ENCODE results near the gene IQGAP1. TPM values are rescaled to one million over a fixed set of nuclear protein-coding genes. Genes with fewer than 3 reads are reported as not detected.

The IQGAP1 gene
- total and polyA plus RNA-seq, 11 donors = 18.9 to 115 (median 36.1) TPM

GRCh38 chr15:90360746-90361145 lies 27.3 kb upstream of the IQGAP1 start:
- no peaks in the 10 kb centered on the region for H3K9me3 ChIP-seq
- WGBS, 4 donors = 88 to 91% (median 89%) methylated on average over 14 of the region's 14 CpGs
- H3K4me3 ChIP-seq = no peak overlapping the region
- no peaks in the 10 kb centered on the region for H3K27me3 ChIP-seq
- H3K36me3 ChIP-seq = peaks cover 0 to 33% (median 11%) of the 10 kb centered on the region in 9 donors
- peaks cover 0 to 30% (median 14%) of the 10 kb centered on the region in 12 donors for H3K4me1 ChIP-seq
- TF ChIP-seq CTCF (IDR thresholded peaks at IDR 0.05) = no peak
- TF ChIP-seq POLR2A (IDR thresholded peaks at IDR 0.05) = no peak
- intact Hi-C loops (cut with DNase I) = loop anchor here in 4 of 10 donors (2.0 to 10.0 kb wide), 4 partner anchors 38 to 122 kb away; no protein-coding TSS in a partner anchor
- ATAC-seq = no peak
- no peak overlapping the region for H3K27ac ChIP-seq
- no peak for DNase-seq

- Histone ChIP-seq H3K36me3 (peaks cover 0 to 26% (median 11%) of the 10 kb centered on the region in 9 donors), H3K9me3 (no peaks in the 10 kb centered on the region), H3K4me1 (peaks cover 0 to 48% (median 16%) of the 10 kb centered on the region in 12 donors), H3K27ac (peak overlapping the region in 10 of 12 donors; percentile 45 to 88 (median 74)), H3K4me3 (no peak overlapping the region), H3K27me3 (no peaks in the 10 kb centered on the region)
- 43 to 54% (median 50%) methylated on average over 2 of the region's 2 CpGs for WGBS, 4 donors
- TF ChIP-seq POLR2A (IDR thresholded peaks at IDR 0.05) (no peak), CTCF (IDR thresholded peaks at IDR 0.05) (no peak)
- ATAC-seq = peak in 3 of 4 donors; percentile 41 to 78 (median 57)
- DNase-seq = no peak
- intact Hi-C loops (cut with DNase I) = loop anchor here (1.0 to 10.0 kb wide), 5 partner anchors 41 to 119 kb away; no protein-coding TSS in a partner anchor
Observed at GRCh38 chr15:90362936-90363212, 25.2 kb upstream of the IQGAP1 start.

GRCh38 chr15:90364251-90364650 lies 23.8 kb upstream of the IQGAP1 start:
- no peak for ATAC-seq
- DNase-seq = no peak
- H3K27me3 ChIP-seq = no peaks in the 10 kb centered on the region
- no peak overlapping the region for H3K4me3 ChIP-seq
- TF ChIP-seq CTCF (IDR thresholded peaks at IDR 0.05) (no peak), POLR2A (IDR thresholded peaks at IDR 0.05) (no peak)
- H3K27ac ChIP-seq = no peak overlapping the region
- intact Hi-C loops (cut with DNase I) = loop anchor here in 4 of 10 donors (5.0 to 10.0 kb wide), 3 partner anchors 42 to 118 kb away; no protein-coding TSS in a partner anchor
- 83 to 93% (median 87%) methylated on average over 4 of the region's 4 CpGs for WGBS, 4 donors
- no peaks in the 10 kb centered on the region for H3K9me3 ChIP-seq
- peaks cover 0 to 20% (median 10%) of the 10 kb centered on the region in 9 donors for H3K36me3 ChIP-seq
- H3K4me1 ChIP-seq = peaks cover 0 to 58% (median 18%) of the 10 kb centered on the region in 12 donors

DNA sequence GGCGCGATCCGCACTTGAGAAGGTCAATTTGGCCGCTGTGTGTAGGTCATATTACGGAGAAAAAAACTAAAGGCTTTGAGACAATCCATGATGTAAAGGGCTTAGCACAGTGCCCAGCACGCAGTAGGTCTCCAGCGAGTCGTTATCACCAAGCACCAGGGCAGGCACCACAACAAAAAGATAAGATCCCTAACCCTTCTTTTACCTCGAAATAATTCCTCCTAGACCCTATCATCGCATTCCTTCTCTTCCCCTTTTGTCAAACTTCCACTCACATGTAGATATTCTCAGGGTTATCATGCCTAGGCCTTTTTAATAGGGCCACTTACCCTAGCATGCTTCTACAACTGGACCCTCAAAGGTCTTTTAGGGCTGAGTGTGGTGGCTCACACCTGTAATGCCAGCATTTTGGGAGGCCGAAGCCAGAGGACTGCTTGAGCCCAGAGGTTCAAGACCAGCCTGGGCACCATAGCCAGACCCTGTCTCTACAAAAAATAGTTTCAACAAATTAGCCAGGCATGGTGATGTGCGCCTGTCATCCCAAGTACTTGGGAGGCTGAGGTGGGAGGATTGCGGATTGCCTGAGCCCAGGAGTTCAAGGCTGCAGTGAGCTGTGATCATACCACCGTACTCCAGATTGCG lies 22.5 kb upstream of the IQGAP1 start:
- DNase-seq (no peak), ATAC-seq (no peak)
- TF ChIP-seq POLR2A (IDR thresholded peaks at IDR 0.05) (no peak), CTCF (IDR thresholded peaks at IDR 0.05) (no peak)
- WGBS, 4 donors = 86 to 94% (median 90%) methylated on average over 15 of the region's 15 CpGs
- intact Hi-C loops (cut with DNase I) = loop anchor here in 1 of 10 donors (10.0 kb wide), 1 partner anchor 59 kb away; no protein-coding TSS in a partner anchor
- no peaks in the 10 kb centered on the region for H3K27me3 ChIP-seq
- peaks cover 0 to 70% (median 18%) of the 10 kb centered on the region in 12 donors for H3K4me1 ChIP-seq
- no peaks in the 10 kb centered on the region for H3K9me3 ChIP-seq
- H3K27ac ChIP-seq = no peak overlapping the region
- H3K4me3 ChIP-seq = no peak overlapping the region
- peaks cover 0 to 8% (median 6%) of the 10 kb centered on the region in 9 donors for H3K36me3 ChIP-seq
